GM12878 (cell line): ENCODE results near the gene HSD17B11. TPM values are rescaled to one million over a fixed set of nuclear protein-coding genes. Genes with fewer than 3 reads are reported as not detected.

Source experiments
- ATAC-seq: fragments of 200-7000 bp; cut with Tn5 transposase; 3 replicates; pipeline ENCODE4 v1.9.1; 2020; ENCODE audit warnings: mild to moderate bottlenecking, moderate library complexity
- BruUV-seq: library from RNA; stranded (reverse); fragments of 400-500 nt; replicated peaks from 2 replicates; lab custom pipeline; 2021; lab: Mats Ljungman, UMichigan
- CTCF ChIA-PET: fragments of 300-600 bp; sonication (Branson Sonifier 250); formaldehyde crosslinking; extraction: SDS; loops from one replicate; lab custom pipeline; 2021; ENCODE audit warnings: inconsistent platforms; lab: Yijun Ruan, JAX
- POLR2A ChIA-PET: fragments of 350-600 bp; formaldehyde crosslinking; extraction: SDS; loops from one replicate; lab custom pipeline; 2021; ENCODE audit warnings: inconsistent platforms; lab: Charles Lee
- RAD21 ChIA-PET: fragments of 300-600 bp; sonication (Branson Sonifier 250); formaldehyde crosslinking; loops from one replicate; lab custom pipeline; 2023; ENCODE audit warnings: antibody characterized with exemption; ENCODE audit not compliant: unreplicated experiment; lab: Charles Lee
- SMC1A ChIA-PET: fragments of 300-600 bp; sonication (Branson Sonifier 250); formaldehyde crosslinking; loops from one replicate; lab custom pipeline; 2023; ENCODE audit not compliant: unreplicated experiment, uncharacterized antibody; lab: Charles Lee
- DNase-seq: peaks from one replicate; pipeline ENCODE4 v3.0.0-alpha.2; 2011; ENCODE audit warnings: low read depth, low spot score
- FAIRE-seq: peaks from 3 replicates; lab custom pipeline; 2011; peaks lifted over from hg19 to GRCh38; lab: Jason Lieb, UNC
- H2AFZ ChIP-seq: 2 replicates; pipeline ENCODE4 v1.6.0; 2011; ENCODE audit warnings: low read depth, low read length, control low read depth; ENCODE audit not compliant: control insufficient read depth
- H3K27ac ChIP-seq: 2 replicates; pipeline ENCODE4 v1.5.1; 2011; ENCODE audit warnings: control low read depth; ENCODE audit not compliant: control insufficient read depth, insufficient read depth
- H3K27me3 ChIP-seq, 2 experiments: replicated peaks in 1 of 2; 2 replicates each; pipeline versions ENCODE4 v1.6.0 to v1.6.1; 2011; ENCODE audit warnings: low read length in 1 of 2; ENCODE audit not compliant: control insufficient read depth in 2 of 2, insufficient read depth in 2 of 2
- H3K36me3 ChIP-seq, 2 experiments: 2 replicates each; pipeline ENCODE4 v1.5.1; 2011; ENCODE audit warnings: low read length in 1 of 2; ENCODE audit not compliant: control insufficient read depth in 2 of 2, insufficient read depth in 2 of 2
- H3K4me1 ChIP-seq: 2 replicates; pipeline ENCODE4 v1.6.1; 2011; ENCODE audit warnings: mild to moderate bottlenecking, low read length, moderate library complexity, mixed read lengths; ENCODE audit not compliant: control insufficient read depth, insufficient read depth
- H3K4me2 ChIP-seq: 2 replicates; pipeline ENCODE4 v1.6.0; 2011; ENCODE audit warnings: control low read depth; ENCODE audit not compliant: control insufficient read depth, insufficient read depth
- H3K4me3 ChIP-seq: fragments of 200-600 bp; sonication (generic); 2 replicates; pipeline ENCODE4 v1.5.1; 2016
- H3K79me2 ChIP-seq: 2 replicates; pipeline ENCODE4 v1.6.0; 2011; ENCODE audit warnings: low read length; ENCODE audit not compliant: control insufficient read depth, insufficient read depth
- H3K9ac ChIP-seq: 2 replicates; pipeline ENCODE4 v1.8.0; 2011; ENCODE audit warnings: low read length, control low read depth, mixed read lengths; ENCODE audit not compliant: control insufficient read depth, insufficient read depth
- H3K9me3 ChIP-seq: replicated peaks from 3 replicates; pipeline ENCODE4 v1.5.1; 2011; ENCODE audit warnings: mild to moderate bottlenecking, low read length; ENCODE audit not compliant: control insufficient read depth, insufficient read depth
- H4K20me1 ChIP-seq: 2 replicates; pipeline ENCODE4 v1.6.0; 2011; ENCODE audit not compliant: control insufficient read depth, insufficient read depth
- BACH1 ChIP-seq: fragments of 450-650 bp; IDR thresholded peaks from 2 replicates; pipeline ENCODE4 v1.6.1; 2017; ENCODE audit warnings: mild to moderate bottlenecking, borderline replicate concordance
- BCL11A ChIP-seq: IDR thresholded peaks from 2 replicates; pipeline ENCODE4 v1.6.1; 2011; ENCODE audit warnings: low read depth, low read length
- CBX3 ChIP-seq: fragments of 200-600 bp; sonication (generic); IDR thresholded peaks from 2 replicates; pipeline ENCODE4 v1.6.1; 2016; ENCODE audit warnings: low read depth, borderline replicate concordance
- CBX5 ChIP-seq: sonication (generic); IDR thresholded peaks from 2 replicates; pipeline ENCODE4 v1.6.1; 2016; ENCODE audit warnings: low read depth, moderate library complexity, mild to moderate bottlenecking, inconsistent platforms
- EP300 ChIP-seq, 2 experiments: fragments of 150-350 bp in 1 of 2; IDR thresholded peaks; 2 replicates each; pipeline ENCODE4 v1.6.1; 2011 to 2012; ENCODE audit warnings: low read depth in 2 of 2, low read length in 2 of 2, borderline replicate concordance in 1 of 2, improper control_type of control experiment in 1 of 2, inconsistent platforms in 1 of 2; ENCODE audit not compliant: control insufficient read depth in 1 of 2
- FOXK2 ChIP-seq: fragments of 450-650 bp; IDR thresholded peaks from 2 replicates; pipeline ENCODE4 v1.6.1; 2017; ENCODE audit warnings: mild to moderate bottlenecking, moderate library complexity
- HDGF ChIP-seq: fragments of 450-650 bp; IDR thresholded peaks from 2 replicates; pipeline ENCODE4 v1.6.1; 2016; ENCODE audit warnings: antibody characterized with exemption
- KLF5 ChIP-seq: fragments of 450-650 bp; IDR thresholded peaks from 2 replicates; pipeline ENCODE4 v1.6.1; 2014; ENCODE audit warnings: mild to moderate bottlenecking; ENCODE audit not compliant: partially characterized antibody
- NFYA ChIP-seq: IDR thresholded peaks from 2 replicates; pipeline ENCODE4 v1.6.1; 2011; ENCODE audit warnings: low read depth, mild to moderate bottlenecking, low read length, improper control_type of control experiment, borderline replicate concordance
- NR2C1 ChIP-seq: fragments of 450-650 bp; IDR thresholded peaks from 2 replicates; pipeline ENCODE4 v1.6.1; 2017; ENCODE audit warnings: antibody characterized with exemption, mild to moderate bottlenecking, moderate library complexity
- PAX5 ChIP-seq: IDR thresholded peaks from 2 replicates; pipeline ENCODE4 v1.6.1; 2011; ENCODE audit warnings: low read depth, low read length, borderline replicate concordance
- SIX5 ChIP-seq: IDR thresholded peaks from 2 replicates; pipeline ENCODE4 v1.6.1; 2011; ENCODE audit warnings: mild to moderate bottlenecking, low read depth, low read length, moderate library complexity; ENCODE audit not compliant: severe bottlenecking
- TCF12 ChIP-seq: IDR thresholded peaks from 2 replicates; pipeline ENCODE4 v1.6.1; 2011; ENCODE audit warnings: low read depth, mild to moderate bottlenecking, low read length
- WRNIP1 ChIP-seq: IDR thresholded peaks from 2 replicates; pipeline ENCODE4 v1.6.1; 2011; ENCODE audit warnings: low read depth, low read length, improper control_type of control experiment, borderline replicate concordance
- ZZZ3 ChIP-seq: IDR thresholded peaks from 2 replicates; pipeline ENCODE4 v1.6.1; 2011; ENCODE audit warnings: low read depth; ENCODE audit not compliant: control insufficient read depth, insufficient read length
- WGBS: methylation state at CpG from one replicate; pipeline ENCODE4 v1.1.6; 2016; ENCODE audit warnings: low lambda C conversion rate; ENCODE audit not compliant: insufficient replicate concordance, insufficient coverage; ENCODE audit errors: missing lambda C conversion rate; 5-methylcytosine and 5-hydroxymethylcytosine counted together
- in situ Hi-C: fragments of 300-500 bp; cut with MboI; formaldehyde crosslinking; loops from 9 replicates; pipeline ENCODE4 v1.14.3; 2018; ENCODE audit warnings: mixed read lengths
- intact Hi-C: fragments of 100-400 bp; cut with micrococcal nuclease; formaldehyde crosslinking; loops from one replicate; pipeline ENCODE4 v1.14.2; 2022; ENCODE audit not compliant: unreplicated experiment
- polyA plus RNA-seq, 11 experiments: library from polyadenylated mRNA; depleted of rRNA in 4 of 11; unstranded in 6 of 11; stranded (reverse) in 5 of 11; fragments of >200 nt; fragmentation: Nextera tagmentation in 4 of 11; fragmentation: Illumina TruSeq in 1 of 11; extraction: Ambion mirVana in 4 of 11; extraction: Trizol in 1 of 11; gene quantifications; 1 replicate in 1 of 11; 2 replicates in 10 of 11; pipeline versions ENCODE4 v1.2.1 to v1.2.3, GENCODE V29; 2011 to 2016; ENCODE audit warnings: inconsistent platforms in 2 of 11, missing spikeins in 2 of 11, low read depth in 1 of 11
- total RNA-seq, 4 experiments: library from RNA; depleted of rRNA in 3 of 4; stranded (reverse); fragments of >200 nt in 3 of 4; fragmentation: Illumina TruSeq in 1 of 4; extraction: Trizol in 1 of 4; gene quantifications; 2 replicates each; pipeline versions ENCODE4 v1.2.1 to v1.2.3, GENCODE V29; 2013 to 2021
- TF ChIP-seq, protein P1 (sequence below): fragments of 450-650 bp; formaldehyde crosslinking; IDR thresholded peaks from 2 replicates; pipeline ENCODE4 v1.4.0; 2022; ENCODE audit warnings: mild to moderate bottlenecking, moderate library complexity
- TF ChIP-seq, protein P2 (sequence below): fragments of 450-650 bp; IDR thresholded peaks from 2 replicates; pipeline ENCODE4 v1.6.1; 2017; ENCODE audit warnings: antibody characterized with exemption, mild to moderate bottlenecking, moderate library complexity
- TF ChIP-seq, protein P3 (sequence below): fragments of 450-650 bp; IDR thresholded peaks from 2 replicates; pipeline ENCODE4 v1.6.1; 2017; ENCODE audit warnings: borderline replicate concordance

HSD17B11 gene
- total and polyA plus RNA-seq, 10 of the 15 experiments (the other 5 are each of a cell fraction or from before 2014, with no cell fraction given), result 10.3 to 29.5 (median 17.7) TPM

DNA sequence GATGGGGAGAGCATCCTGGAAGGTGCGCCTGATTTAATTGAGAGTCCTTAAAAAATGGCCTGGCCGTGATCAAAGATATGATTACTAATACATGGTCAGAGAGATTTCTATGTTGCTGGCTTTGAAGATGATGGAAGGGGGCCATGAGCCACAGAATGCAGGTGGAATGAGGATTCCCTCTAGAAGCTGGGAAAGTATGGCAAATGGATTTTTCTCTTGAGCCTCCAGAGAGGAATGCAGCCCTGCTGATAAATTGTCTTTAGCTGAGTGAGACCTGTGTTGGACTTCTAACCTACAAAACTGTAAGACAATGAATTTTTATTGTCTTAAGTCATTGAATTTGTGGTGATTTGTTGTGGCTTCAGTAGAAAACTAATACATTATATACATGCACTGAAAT lies 39.0 kb upstream of the HSD17B11 start (continued):
- TF ChIP-seq, protein P1, sequence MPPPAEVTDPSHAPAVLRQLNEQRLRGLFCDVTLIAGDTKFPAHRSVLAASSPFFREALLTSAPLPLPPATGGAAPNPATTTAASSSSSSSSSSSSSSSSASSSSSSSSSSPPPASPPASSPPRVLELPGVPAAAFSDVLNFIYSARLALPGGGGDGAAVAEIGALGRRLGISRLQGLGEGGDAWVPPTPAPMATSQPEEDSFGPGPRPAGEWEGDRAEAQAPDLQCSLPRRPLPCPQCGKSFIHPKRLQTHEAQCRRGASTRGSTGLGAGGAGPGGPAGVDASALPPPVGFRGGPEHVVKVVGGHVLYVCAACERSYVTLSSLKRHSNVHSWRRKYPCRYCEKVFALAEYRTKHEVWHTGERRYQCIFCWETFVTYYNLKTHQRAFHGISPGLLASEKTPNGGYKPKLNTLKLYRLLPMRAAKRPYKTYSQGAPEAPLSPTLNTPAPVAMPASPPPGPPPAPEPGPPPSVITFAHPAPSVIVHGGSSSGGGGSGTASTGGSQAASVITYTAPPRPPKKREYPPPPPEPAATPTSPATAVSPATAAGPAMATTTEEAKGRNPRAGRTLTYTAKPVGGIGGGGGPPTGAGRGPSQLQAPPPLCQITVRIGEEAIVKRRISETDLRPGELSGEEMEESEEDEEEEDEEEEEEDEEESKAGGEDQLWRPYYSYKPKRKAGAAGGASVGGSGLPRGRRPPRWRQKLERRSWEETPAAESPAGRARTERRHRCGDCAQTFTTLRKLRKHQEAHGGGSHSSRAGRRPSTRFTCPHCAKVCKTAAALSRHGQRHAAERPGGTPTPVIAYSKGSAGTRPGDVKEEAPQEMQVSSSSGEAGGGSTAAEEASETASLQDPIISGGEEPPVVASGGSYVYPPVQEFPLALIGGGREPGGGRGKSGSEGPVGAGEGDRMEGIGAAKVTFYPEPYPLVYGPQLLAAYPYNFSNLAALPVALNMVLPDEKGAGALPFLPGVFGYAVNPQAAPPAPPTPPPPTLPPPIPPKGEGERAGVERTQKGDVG (CRISPR knock-in tag), result no peak
- TF ChIP-seq BCL11A (no peak), FOXK2 (no peak), TCF12 (no peak), KLF5 (no peak), NR2C1 (no peak)
- TF ChIP-seq, protein P2, sequence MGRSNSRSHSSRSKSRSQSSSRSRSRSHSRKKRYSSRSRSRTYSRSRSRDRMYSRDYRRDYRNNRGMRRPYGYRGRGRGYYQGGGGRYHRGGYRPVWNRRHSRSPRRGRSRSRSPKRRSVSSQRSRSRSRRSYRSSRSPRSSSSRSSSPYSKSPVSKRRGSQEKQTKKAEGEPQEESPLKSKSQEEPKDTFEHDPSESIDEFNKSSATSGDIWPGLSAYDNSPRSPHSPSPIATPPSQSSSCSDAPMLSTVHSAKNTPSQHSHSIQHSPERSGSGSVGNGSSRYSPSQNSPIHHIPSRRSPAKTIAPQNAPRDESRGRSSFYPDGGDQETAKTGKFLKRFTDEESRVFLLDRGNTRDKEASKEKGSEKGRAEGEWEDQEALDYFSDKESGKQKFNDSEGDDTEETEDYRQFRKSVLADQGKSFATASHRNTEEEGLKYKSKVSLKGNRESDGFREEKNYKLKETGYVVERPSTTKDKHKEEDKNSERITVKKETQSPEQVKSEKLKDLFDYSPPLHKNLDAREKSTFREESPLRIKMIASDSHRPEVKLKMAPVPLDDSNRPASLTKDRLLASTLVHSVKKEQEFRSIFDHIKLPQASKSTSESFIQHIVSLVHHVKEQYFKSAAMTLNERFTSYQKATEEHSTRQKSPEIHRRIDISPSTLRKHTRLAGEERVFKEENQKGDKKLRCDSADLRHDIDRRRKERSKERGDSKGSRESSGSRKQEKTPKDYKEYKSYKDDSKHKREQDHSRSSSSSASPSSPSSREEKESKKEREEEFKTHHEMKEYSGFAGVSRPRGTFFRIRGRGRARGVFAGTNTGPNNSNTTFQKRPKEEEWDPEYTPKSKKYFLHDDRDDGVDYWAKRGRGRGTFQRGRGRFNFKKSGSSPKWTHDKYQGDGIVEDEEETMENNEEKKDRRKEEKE, result no peak
- TF ChIP-seq, all 136 proteins: peak for 0

DNA sequence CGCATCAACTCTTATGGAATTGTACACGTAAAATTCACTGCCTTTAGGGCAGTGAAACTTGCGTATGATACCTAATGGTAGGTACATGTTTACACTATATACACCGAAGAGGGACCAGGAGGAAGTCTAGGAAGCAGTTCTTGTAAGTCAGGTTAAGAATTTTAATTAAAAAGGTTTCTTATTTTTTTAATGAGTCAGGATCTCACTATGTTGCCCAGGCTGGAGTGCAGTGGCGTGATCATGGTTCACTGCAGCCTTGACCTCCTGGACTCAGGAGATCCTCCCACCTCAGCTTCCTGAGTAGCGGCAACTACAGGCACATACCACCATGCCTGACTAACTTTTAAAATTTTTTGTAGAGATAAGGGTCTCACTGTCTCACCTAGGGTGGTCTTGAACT lies 38.0 kb upstream of the HSD17B11 start:
- no peak for ATAC-seq
- H2AFZ ChIP-seq, result no peak overlapping the region
- H4K20me1 ChIP-seq, result no peaks in the 10 kb centered on the region
- no peak overlapping the region for H3K4me3 ChIP-seq
- CTCF ChIA-PET, result no interaction called here
- WGBS, result 99% methylated on average over 6 of the region's 6 CpGs
- no peak overlapping the region for H3K9ac ChIP-seq
- H3K4me1 ChIP-seq, result no peaks in the 10 kb centered on the region
- H3K27me3 ChIP-seq, result no peaks in the 10 kb centered on the region
- intact Hi-C loops (no loop called here), in situ Hi-C loops (no loop called here)
- H3K27ac ChIP-seq, result no peak overlapping the region
- POLR2A ChIA-PET, result no interaction called here
- SMC1A ChIA-PET, result no interaction called here
- no peaks in the 10 kb centered on the region for H3K36me3 ChIP-seq
- no TSS peak for BruUV-seq
- RAD21 ChIA-PET, result no interaction called here
- no peaks in the 10 kb centered on the region for H3K9me3 ChIP-seq
- no peak for FAIRE-seq
- H3K4me2 ChIP-seq, result no peak overlapping the region
- DNase-seq, result no peak
- H3K79me2 ChIP-seq, result peaks cover 14% of the 10 kb centered on the region
- TF ChIP-seq CBX5, result no peak
- no peak for TF ChIP-seq WRNIP1
- no peak for TF ChIP-seq SIX5
- TF ChIP-seq BACH1, result no peak
- no peak for TF ChIP-seq HDGF
- TF ChIP-seq CBX3, result no peak
- TF ChIP-seq, protein P3, sequence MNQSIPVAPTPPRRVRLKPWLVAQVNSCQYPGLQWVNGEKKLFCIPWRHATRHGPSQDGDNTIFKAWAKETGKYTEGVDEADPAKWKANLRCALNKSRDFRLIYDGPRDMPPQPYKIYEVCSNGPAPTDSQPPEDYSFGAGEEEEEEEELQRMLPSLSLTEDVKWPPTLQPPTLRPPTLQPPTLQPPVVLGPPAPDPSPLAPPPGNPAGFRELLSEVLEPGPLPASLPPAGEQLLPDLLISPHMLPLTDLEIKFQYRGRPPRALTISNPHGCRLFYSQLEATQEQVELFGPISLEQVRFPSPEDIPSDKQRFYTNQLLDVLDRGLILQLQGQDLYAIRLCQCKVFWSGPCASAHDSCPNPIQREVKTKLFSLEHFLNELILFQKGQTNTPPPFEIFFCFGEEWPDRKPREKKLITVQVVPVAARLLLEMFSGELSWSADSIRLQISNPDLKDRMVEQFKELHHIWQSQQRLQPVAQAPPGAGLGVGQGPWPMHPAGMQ, result no peak
- TF ChIP-seq NFYA, result no peak
- TF ChIP-seq PAX5, result no peak
- no peak for TF ChIP-seq ZZZ3
- no peak for TF ChIP-seq EP300 (IDR thresholded peaks at IDR 0.05; ENCODE audit: borderline replicate concordance in 1 of 2, control insufficient read depth in 1 of 2, low read depth in 2 of 2, low read length in 2 of 2)
